Epithelial cell of proximal tubule (primary cell): ENCODE data around the gene CNTNAP4. TPM values are rescaled to one million over a fixed set of nuclear protein-coding genes. Genes with fewer than 3 reads are reported as not detected.

ENCODE experiments used
- DNase-seq: peaks from one replicate; pipeline ENCODE4 v3.0.0-alpha.2; 2011; ENCODE audit warnings: low read depth
- H3K4me3 ChIP-seq: 2 replicates; pipeline ENCODE4 v1.5.1; 2011; ENCODE audit warnings: low read depth, mild to moderate bottlenecking, low read length
- CTCF ChIP-seq: conservative IDR thresholded peaks from 2 replicates; pipeline ENCODE4 v1.5.1; 2012; ENCODE audit warnings: low read depth, mild to moderate bottlenecking, low read length
- total RNA-seq: library from RNA; depleted of rRNA; stranded (reverse); fragments of >200 nt; gene quantifications from 2 replicates; pipeline ENCODE4 v1.2.3, GENCODE V29; 2015

CNTNAP4 gene
- total RNA-seq, 1 donor from 2014 or later: not detected

DNA sequence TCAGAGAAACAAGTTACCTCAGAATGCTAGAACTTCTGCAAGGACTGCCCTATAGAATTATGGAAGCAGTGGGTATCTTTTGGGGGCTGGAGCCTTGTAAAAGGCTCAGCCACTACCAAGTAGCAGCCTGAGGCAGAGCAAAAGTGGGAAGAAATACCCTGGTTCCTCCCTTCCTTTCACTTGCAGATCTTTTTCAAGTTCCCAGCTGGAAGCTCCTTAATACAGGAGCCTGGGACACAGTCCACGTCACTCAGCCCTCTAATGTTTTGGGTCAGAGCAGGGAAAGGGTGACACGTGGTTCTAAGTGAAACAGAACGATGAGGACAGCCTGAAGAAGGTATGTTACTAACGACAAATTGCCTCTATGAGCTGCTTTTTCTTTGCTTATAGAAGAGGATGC, 93.1 kb downstream of the CNTNAP4 start:
- DNase-seq: no peak
- H3K4me3 ChIP-seq: no peak overlapping the region
- TF ChIP-seq CTCF: no peak

- TF ChIP-seq CTCF: no peak
- DNase-seq: no peak
- no peak overlapping the region for H3K4me3 ChIP-seq
Measured at GRCh38 chr16:76371441-76371840, 94.2 kb downstream of the CNTNAP4 start.

GRCh38 chr16:76373998-76374397, 96.8 kb downstream of the CNTNAP4 start:
- no peak for TF ChIP-seq CTCF

DNA sequence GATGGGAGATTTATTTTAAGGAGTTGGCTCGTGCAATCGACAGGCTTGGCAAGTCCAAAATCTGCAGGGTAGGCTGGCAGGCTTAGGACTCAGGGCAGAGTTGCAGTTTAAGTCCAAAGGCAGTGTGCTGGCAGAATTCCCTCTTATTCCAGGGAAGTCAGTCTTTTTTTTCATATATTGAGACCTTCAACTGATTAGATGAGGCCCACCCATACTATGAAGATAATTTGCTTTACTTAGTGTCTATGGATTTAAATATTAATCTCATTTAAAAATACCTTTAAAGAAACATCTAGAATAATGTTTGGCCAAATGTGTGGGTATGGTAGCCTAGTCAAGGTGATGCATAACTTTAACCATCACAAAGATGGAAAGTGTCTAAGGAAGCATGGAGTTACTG, 99.8 kb downstream of the CNTNAP4 start:
- H3K4me3 ChIP-seq: no peak overlapping the region
- no peak for TF ChIP-seq CTCF
- DNase-seq: no peak

More at GRCh38 chr16:76373998-76374397, 96.8 kb downstream of the CNTNAP4 start:
- DNase-seq: no peak
- H3K4me3 ChIP-seq: no peak overlapping the region

GRCh38 chr16:76378020-76378419, 100.8 kb downstream of the CNTNAP4 start:
- TF ChIP-seq CTCF: no peak
- H3K4me3 ChIP-seq: no peak overlapping the region
- DNase-seq: no peak

DNA sequence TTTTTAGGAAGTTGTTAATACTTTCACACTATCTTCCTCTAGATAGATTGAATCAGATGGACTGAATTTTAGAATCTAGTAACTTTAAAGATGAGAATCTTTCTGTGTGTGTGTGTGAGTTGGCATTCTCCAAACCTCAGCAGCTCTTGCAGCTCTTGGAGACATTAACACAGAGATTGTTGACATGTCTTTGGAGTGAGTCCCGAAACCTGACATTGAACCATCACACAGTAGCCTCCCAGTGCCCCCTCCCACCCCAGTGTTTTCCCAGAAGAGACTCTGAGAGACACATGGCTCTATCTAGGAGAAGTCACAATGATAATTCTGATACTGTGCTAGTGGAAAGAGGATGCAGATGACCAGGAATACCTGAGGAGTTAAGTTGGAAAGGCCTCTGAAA, 103.9 kb downstream of the CNTNAP4 start:
- no peak for DNase-seq
- no peak for TF ChIP-seq CTCF
- no peak overlapping the region for H3K4me3 ChIP-seq

DNA sequence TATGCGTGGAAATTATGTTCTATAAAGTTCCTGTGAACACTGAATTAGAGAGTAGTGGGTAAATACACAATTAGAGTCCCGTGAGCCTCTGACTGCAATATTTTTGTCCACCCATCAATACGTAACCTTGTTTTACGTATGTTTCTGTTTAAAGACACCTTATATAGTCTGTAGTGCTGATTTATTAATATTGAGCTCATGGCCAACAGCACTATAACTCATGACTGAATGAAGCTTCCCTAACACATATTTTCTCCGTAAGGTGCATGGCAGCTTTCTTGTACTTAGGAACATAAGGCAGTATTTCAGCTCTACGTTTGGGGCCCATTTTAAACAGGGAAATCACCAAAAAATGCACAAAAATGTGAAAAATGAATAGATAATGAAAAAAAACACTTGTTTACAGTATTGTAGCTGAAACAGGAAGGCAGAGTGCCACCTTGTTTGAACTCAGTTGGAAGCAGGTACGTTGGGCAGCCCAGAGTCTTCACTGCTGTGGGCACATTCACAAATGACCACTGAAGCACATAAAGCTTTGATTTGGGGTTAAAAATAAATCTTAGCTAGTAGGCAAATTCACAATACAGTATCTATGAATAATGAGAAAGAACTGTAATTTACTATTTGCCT, 108.5 kb downstream of the CNTNAP4 start:
- no peak overlapping the region for H3K4me3 ChIP-seq
- TF ChIP-seq CTCF: no peak
- DNase-seq: no peak
